Keratinocyte (primary cell): Measurements from ENCODE around the gene PXDC1. TPM values are rescaled to one million over a fixed set of nuclear protein-coding genes. Genes with fewer than 3 reads are reported as not detected.

Experiments
- DNase-seq: peaks from one replicate; pipeline ENCODE4 v3.0.0-alpha.2; 2011; ENCODE audit warnings: low read depth, missing footprints, low spot score
- FAIRE-seq: peaks from 2 replicates; lab custom pipeline; 2011; peaks lifted over from hg19 to GRCh38; lab: Jason Lieb, UNC
- H2AFZ ChIP-seq: 2 replicates; pipeline ENCODE4 v1.6.0; 2012; ENCODE audit warnings: low read length, control low read depth, inconsistent platforms; ENCODE audit not compliant: control insufficient read depth
- H3K27ac ChIP-seq: 2 replicates; pipeline ENCODE4 v1.5.1; 2011; ENCODE audit warnings: low read length; ENCODE audit not compliant: control insufficient read depth, insufficient read depth
- H3K27me3 ChIP-seq: 3 replicates; pipeline ENCODE4 v1.6.0; 2011; ENCODE audit warnings: low read length; ENCODE audit not compliant: control insufficient read depth, insufficient read depth; ENCODE audit errors: extremely low read depth
- H3K36me3 ChIP-seq, 2 experiments: 2 replicates in 1 of 2; 3 replicates in 1 of 2; pipeline ENCODE4 v1.5.1; 2011; ENCODE audit warnings: low read length in 2 of 2, mild to moderate bottlenecking in 1 of 2; ENCODE audit not compliant: control insufficient read depth in 2 of 2, insufficient read depth in 2 of 2; ENCODE audit errors: extremely low read depth in 1 of 2
- H3K4me1 ChIP-seq: 3 replicates; pipeline ENCODE4 v1.5.1; 2011; ENCODE audit warnings: low read length; ENCODE audit not compliant: control insufficient read depth, insufficient read depth; ENCODE audit errors: extremely low read depth
- H3K4me2 ChIP-seq: 3 replicates; pipeline ENCODE4 v1.6.0; 2011; ENCODE audit warnings: low read depth, low read length; ENCODE audit not compliant: control insufficient read depth, insufficient read depth; ENCODE audit errors: extremely low read depth
- H3K4me3 ChIP-seq, 3 experiments: fragments of 200-600 bp in 1 of 3; sonication (generic) in 1 of 3; 2 replicates in 2 of 3; 3 replicates in 1 of 3; pipeline ENCODE4 v1.5.1; 2011 to 2016; ENCODE audit warnings: low read length in 3 of 3, mild to moderate bottlenecking in 3 of 3, control low read depth in 2 of 3, inconsistent platforms in 1 of 3, low read depth in 1 of 3, mixed read lengths in 1 of 3, mixed run types in 1 of 3, moderate library complexity in 1 of 3; ENCODE audit not compliant: control insufficient read depth in 2 of 3, insufficient read depth in 2 of 3; ENCODE audit errors: extremely low read depth in 1 of 3
- H3K79me2 ChIP-seq: 2 replicates; pipeline ENCODE4 v1.6.0; 2012; ENCODE audit warnings: low read length; ENCODE audit not compliant: control insufficient read depth, insufficient read depth
- H3K9ac ChIP-seq: 3 replicates; pipeline ENCODE4 v1.6.0; 2011; ENCODE audit warnings: low read length; ENCODE audit not compliant: control insufficient read depth, insufficient read depth; ENCODE audit errors: extremely low read depth
- H3K9me1 ChIP-seq: 3 replicates; pipeline ENCODE4 v1.6.0; 2011; ENCODE audit warnings: low read length; ENCODE audit not compliant: control insufficient read depth, insufficient read depth; ENCODE audit errors: extremely low read depth
- H3K9me3 ChIP-seq: 2 replicates; pipeline ENCODE4 v1.5.1; 2012; ENCODE audit warnings: low read depth, low read length; ENCODE audit not compliant: control insufficient read depth
- H4K20me1 ChIP-seq: 3 replicates; pipeline ENCODE4 v1.6.0; 2011; ENCODE audit warnings: low read length; ENCODE audit not compliant: control insufficient read depth, insufficient read depth; ENCODE audit errors: extremely low read depth
- EZH2 ChIP-seq: IDR thresholded peaks from one replicate; pipeline ENCODE4 v1.6.1; 2012; ENCODE audit warnings: inconsistent platforms, mild to moderate bottlenecking, low read length, moderate library complexity
- dilution Hi-C: fragments of 300-500 bp; cut with MboI; formaldehyde crosslinking; loops from one replicate; pipeline ENCODE4 v1.7.0; 2020; ENCODE audit warnings: low sequenced_read_pairs; ENCODE audit not compliant: extremely low pct_ligation_motif_present
- polyA plus RNA-seq, 5 experiments: library from polyadenylated mRNA; depleted of rRNA in 3 of 5; stranded (reverse) in 3 of 5; stranded (forward) in 1 of 5; unstranded in 1 of 5; fragments of >200 nt; gene quantifications; 1 replicate in 1 of 5; 2 replicates in 3 of 5; 3 replicates in 1 of 5; pipeline versions ENCODE4 v1.2.1 to v1.2.3, GENCODE V29; 2011 to 2012; ENCODE audit warnings: missing spikeins in 2 of 5, low read depth in 1 of 5, low replicate concordance in 1 of 5
- TF ChIP-seq, protein P1 (sequence below), 3 experiments: IDR thresholded peaks in 1 of 3; conservative IDR thresholded peaks in 1 of 3; optimal IDR thresholded peaks in 1 of 3; 2 replicates in 2 of 3; 3 replicates in 1 of 3; pipeline versions ENCODE3 to v1.5.1; 2011; ENCODE audit warnings: low read length in 3 of 3, mild to moderate bottlenecking in 3 of 3, moderate library complexity in 2 of 3, control low read depth in 1 of 3, inconsistent platforms in 1 of 3; ENCODE audit not compliant: insufficient read depth in 2 of 3; ENCODE audit errors: extremely low read depth in 1 of 3

The PXDC1 gene
- polyA plus RNA-seq, 1 donor (not counting 4 experiments of a cell fraction or from before 2014, with no cell fraction given), result 17.1 TPM

- no peak for DNase-seq
- Histone ChIP-seq H3K9me1 (no peaks in the 10 kb centered on the region), H2AFZ (no peak overlapping the region), H3K27me3 (no peaks in the 10 kb centered on the region), H3K9me3 (no peaks in the 10 kb centered on the region), H3K36me3 (peaks cover 49 to 57% of the 10 kb centered on the region in 2 experiments), H4K20me1 (peaks cover 25% of the 10 kb centered on the region), H3K9ac (no peak overlapping the region), H3K4me3 (no peak overlapping the region), H3K4me2 (no peak overlapping the region), H3K4me1 (no peaks in the 10 kb centered on the region), H3K27ac (no peak overlapping the region), H3K79me2 (peaks cover 85% of the 10 kb centered on the region)
- dilution Hi-C loops, result no loop called here
- TF ChIP-seq EZH2, result no peak
- TF ChIP-seq, protein P1, sequence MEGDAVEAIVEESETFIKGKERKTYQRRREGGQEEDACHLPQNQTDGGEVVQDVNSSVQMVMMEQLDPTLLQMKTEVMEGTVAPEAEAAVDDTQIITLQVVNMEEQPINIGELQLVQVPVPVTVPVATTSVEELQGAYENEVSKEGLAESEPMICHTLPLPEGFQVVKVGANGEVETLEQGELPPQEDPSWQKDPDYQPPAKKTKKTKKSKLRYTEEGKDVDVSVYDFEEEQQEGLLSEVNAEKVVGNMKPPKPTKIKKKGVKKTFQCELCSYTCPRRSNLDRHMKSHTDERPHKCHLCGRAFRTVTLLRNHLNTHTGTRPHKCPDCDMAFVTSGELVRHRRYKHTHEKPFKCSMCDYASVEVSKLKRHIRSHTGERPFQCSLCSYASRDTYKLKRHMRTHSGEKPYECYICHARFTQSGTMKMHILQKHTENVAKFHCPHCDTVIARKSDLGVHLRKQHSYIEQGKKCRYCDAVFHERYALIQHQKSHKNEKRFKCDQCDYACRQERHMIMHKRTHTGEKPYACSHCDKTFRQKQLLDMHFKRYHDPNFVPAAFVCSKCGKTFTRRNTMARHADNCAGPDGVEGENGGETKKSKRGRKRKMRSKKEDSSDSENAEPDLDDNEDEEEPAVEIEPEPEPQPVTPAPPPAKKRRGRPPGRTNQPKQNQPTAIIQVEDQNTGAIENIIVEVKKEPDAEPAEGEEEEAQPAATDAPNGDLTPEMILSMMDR (optimal IDR thresholded peaks at IDR 0.05 in 1 of 3, IDR thresholded peaks at IDR 0.05 in 1 of 3, conservative IDR thresholded peaks at IDR 0.05 in 1 of 3; ENCODE audit: extremely low read depth in 1 of 3, insufficient read depth in 2 of 3, low read length in 3 of 3), result no peak
- no peak for FAIRE-seq
Measured at GRCh38 chr6:3731700-3732099, 19.8 kb downstream of the PXDC1 start.

- no peaks in the 10 kb centered on the region for H3K4me1 ChIP-seq
- H3K9me1 ChIP-seq, result no peaks in the 10 kb centered on the region
- no peak overlapping the region for H3K27ac ChIP-seq
- dilution Hi-C loops, result no loop called here
- no peak overlapping the region for H3K9ac ChIP-seq
- no peak overlapping the region for H2AFZ ChIP-seq
- no peak for FAIRE-seq
- peaks cover 48 to 50% of the 10 kb centered on the region in 2 experiments for H3K36me3 ChIP-seq
- no peak overlapping the region for H3K4me2 ChIP-seq
- no peak overlapping the region for H3K4me3 ChIP-seq
- peaks cover 74% of the 10 kb centered on the region for H3K79me2 ChIP-seq
- TF ChIP-seq, protein P1 (optimal IDR thresholded peaks at IDR 0.05 in 1 of 3, IDR thresholded peaks at IDR 0.05 in 1 of 3, conservative IDR thresholded peaks at IDR 0.05 in 1 of 3; ENCODE audit: extremely low read depth in 1 of 3, insufficient read depth in 2 of 3, low read length in 3 of 3), result no peak
- no peak for TF ChIP-seq EZH2
- H3K27me3 ChIP-seq, result no peaks in the 10 kb centered on the region
- peaks cover 32% of the 10 kb centered on the region for H4K20me1 ChIP-seq
- DNase-seq, result no peak
- H3K9me3 ChIP-seq, result no peaks in the 10 kb centered on the region
Measured at GRCh38 chr6:3729603-3730344, 21.7 kb downstream of the PXDC1 start.
